Caco-2 (cell line): ENCODE results near the gene BCAS3. TPM values are rescaled to one million over a fixed set of nuclear protein-coding genes. Genes with fewer than 3 reads are reported as not detected.

ENCODE experiments used
- Bru-seq: library from RNA; stranded (reverse); fragments of 400-500 nt; gene quantifications from one replicate; lab custom pipeline; 2021; lab: Mats Ljungman, UMichigan
- BruChase-seq, 2 experiments: library from RNA; stranded (reverse); fragments of 400-500 nt; gene quantifications; one replicate each; lab custom pipeline; 2021; lab: Mats Ljungman, UMichigan
- BruUV-seq: library from RNA; stranded (reverse); fragments of 400-500 nt; replicated peaks from 2 replicates; lab custom pipeline; 2021; lab: Mats Ljungman, UMichigan
- CTCF ChIA-PET: fragments of 300-600 bp; sonication (Branson Sonifier 250); formaldehyde crosslinking; loops from one replicate; lab custom pipeline; 2022; ENCODE audit warnings: antibody characterized with exemption; lab: Charles Lee
- POLR2A ChIA-PET: fragments of 300-600 bp; sonication (Branson Sonifier 250); formaldehyde crosslinking; loops from one replicate; lab custom pipeline; 2022; ENCODE audit warnings: antibody characterized with exemption; lab: Charles Lee
- DNase-seq, 2 experiments: peaks; one replicate each; pipeline versions ENCODE4 v3.0.0 to v3.0.0-alpha.2; 2020 to 2022
- H3K27me3 ChIP-seq: replicated peaks from 2 replicates; pipeline ENCODE4 v1.6.0; 2011; ENCODE audit warnings: low read length; ENCODE audit not compliant: control insufficient read depth, insufficient read depth
- H3K36me3 ChIP-seq: 2 replicates; pipeline ENCODE4 v1.5.1; 2011; ENCODE audit warnings: low read length; ENCODE audit not compliant: control insufficient read depth, insufficient read depth
- H3K4me1 ChIP-seq: fragments of 250-450 bp; sonication (Bioruptor Pico); 2 replicates; pipeline ENCODE4 v1.5.1; 2020; ENCODE audit warnings: mild to moderate bottlenecking
- H3K4me3 ChIP-seq: 2 replicates; pipeline ENCODE4 v1.5.1; 2011; ENCODE audit warnings: low read depth, mild to moderate bottlenecking, control low read depth, low read length
- H3K9me3 ChIP-seq: fragments of 250-450 bp; sonication (Bioruptor Pico); 2 replicates; pipeline ENCODE4 v1.5.1; 2020; ENCODE audit warnings: mild to moderate bottlenecking, moderate library complexity
- H3K27ac Mint-ChIP-seq: one replicate; pipeline ENCODE4 v1.8.0; 2022; ENCODE audit warnings: mixed read lengths; ENCODE audit not compliant: unreplicated experiment
- H3K27me3 Mint-ChIP-seq: one replicate; pipeline ENCODE4 v1.8.0; 2022; ENCODE audit warnings: mixed read lengths; ENCODE audit not compliant: insufficient read depth, unreplicated experiment
- H3K36me3 Mint-ChIP-seq: one replicate; pipeline ENCODE4 v1.8.0; 2022; ENCODE audit warnings: mild to moderate bottlenecking, mixed read lengths; ENCODE audit not compliant: insufficient read depth, unreplicated experiment
- H3K4me1 Mint-ChIP-seq: one replicate; pipeline ENCODE4 v1.8.0; 2022; ENCODE audit warnings: low read depth, mixed read lengths; ENCODE audit not compliant: unreplicated experiment
- H3K4me3 Mint-ChIP-seq: one replicate; pipeline ENCODE4 v1.8.0; 2022; ENCODE audit warnings: mild to moderate bottlenecking, moderate library complexity, mixed read lengths; ENCODE audit not compliant: unreplicated experiment
- H3K9me3 Mint-ChIP-seq: one replicate; pipeline ENCODE4 v1.8.0; 2022; ENCODE audit warnings: mixed read lengths; ENCODE audit not compliant: unreplicated experiment
- intact Hi-C: fragments of 100-400 bp; cut with micrococcal nuclease; formaldehyde crosslinking; loops from one replicate; pipeline ENCODE4 v1.10.0; 2022; ENCODE audit not compliant: unreplicated experiment
- long read RNA-seq: library from polyadenylated mRNA; stranded (forward); transcript quantifications from one replicate; pipeline ENCODE4 v2.0.0, GENCODE V29; 2022
- total RNA-seq: library from RNA; stranded (reverse); gene quantifications from 2 replicates; pipeline ENCODE4 v1.2.3, GENCODE V29; 2022
- TF ChIP-seq, protein P1 (sequence below), 2 experiments: fragments of 200-600 bp in 1 of 2; IDR thresholded peaks; 1 replicate in 1 of 2; 2 replicates in 1 of 2; pipeline versions ENCODE4 v1.5.1 to v1.8.0; 2011 to 2022; ENCODE audit warnings: antibody characterized with exemption in 1 of 2, control low read depth in 1 of 2, inconsistent platforms in 1 of 2, low read depth in 1 of 2, low read length in 1 of 2, mild to moderate bottlenecking in 1 of 2, moderate library complexity in 1 of 2; ENCODE audit not compliant: insufficient read depth in 1 of 2, severe bottlenecking in 1 of 2, unreplicated experiment in 1 of 2

The BCAS3 gene
- total RNA-seq (35.6 and 44.1 TPM in 2 replicates), Bru-seq, nascent RNA (percentile 68 among the genes with signal in this experiment), BruChase-seq, experiment 1, labeled RNA remaining after a 2-hour chase (percentile 76 among the genes with signal in this experiment), BruChase-seq, experiment 2, labeled RNA remaining after a 6-hour chase (percentile 64 among the genes with signal in this experiment)
- long read RNA-seq, full-length matches to known transcripts = 12 of 25 reads
- long read RNA-seq, partial matches to known transcripts = 6 of 25 reads
- long read RNA-seq, other reads (novel, unspliced or antisense) = 7 of 25 reads

DNA sequence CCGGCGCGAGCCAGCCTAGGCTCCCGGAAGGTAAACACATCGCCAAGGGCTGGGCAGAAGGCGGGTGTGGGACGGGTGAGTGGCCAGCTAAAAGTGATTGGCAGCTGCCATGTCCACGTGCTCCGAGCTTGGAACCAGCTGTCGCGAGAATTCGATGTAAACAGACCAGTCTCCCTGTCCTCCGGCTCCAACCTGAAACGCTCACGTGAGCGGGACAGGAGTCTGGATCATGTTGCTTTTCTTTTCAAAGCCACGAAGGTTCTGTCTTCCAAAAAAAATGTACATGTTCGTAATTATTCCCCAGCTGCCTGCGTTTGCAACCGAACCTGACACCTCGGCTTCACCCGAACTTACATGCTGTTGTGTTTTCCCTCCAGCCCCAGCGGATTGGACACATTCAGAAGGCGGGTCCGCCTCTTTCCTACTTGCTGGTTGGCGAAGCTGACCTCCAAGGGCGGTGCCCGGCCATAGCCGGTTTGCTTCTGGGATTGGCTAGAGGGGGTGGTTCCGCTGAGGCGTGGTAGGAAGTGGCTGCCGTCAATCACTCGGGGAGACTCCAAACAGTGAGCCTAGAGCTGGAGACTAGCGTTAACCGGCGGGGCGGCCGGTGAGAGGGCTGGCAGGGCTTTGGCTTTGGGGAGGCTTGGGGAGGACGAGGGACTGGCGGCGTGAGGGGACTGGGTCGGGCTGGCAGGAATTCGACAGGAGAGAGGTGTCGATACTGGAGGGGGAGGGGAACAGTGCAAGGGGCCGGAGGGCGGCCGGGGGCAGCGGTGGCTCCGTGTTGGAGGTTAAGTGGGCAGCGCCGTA lies at the start of gene BCAS3:
Gene BCAS3, plus strand, starts transcription at position 544 of the 810 bp plus-strand sequence.
- Histone ChIP-seq H3K36me3 (no peaks in the 10 kb centered on the region), H3K4me1 (0 out of 2 replicates have a peak, but pooled peaks cover 3% of the 10 kb centered on the region), H3K9me3 (no peaks in the 10 kb centered on the region), H3K4me3 (peak within 1 kb of the TSS; percentile 88), H3K27me3 (no peaks in the 10 kb centered on the region)
- no TSS peak for BruUV-seq
- ChIA-PET CTCF (interaction anchor here (0.7 to 1.1 kb wide), 3 partner anchors 43 to 158 kb away, joined by 3 to 5 read pairs (median 3); no protein-coding TSS in a partner anchor), POLR2A (interaction anchor here (0.7 to 1.0 kb wide), 3 partner anchors 78 to 358 kb away, joined by 3 to 8 read pairs (median 3); partner anchors contain the start of gene PPM1D)
- H3K36me3 Mint-ChIP-seq = peaks cover 10% of the 10 kb centered on the region
- H3K9me3 Mint-ChIP-seq = no peaks in the 10 kb centered on the region
- peak within 1 kb of the TSS; percentile 95 for H3K27ac Mint-ChIP-seq
- intact Hi-C loops = loop anchor here (2.0 kb wide), 1 partner anchor 77 kb away; the partner anchor contains the start of gene PPM1D
- DNase-seq = peak; percentile 98 to 99
- H3K4me3 Mint-ChIP-seq = peak within 1 kb of the TSS; percentile 96
- TF ChIP-seq, protein P1, sequence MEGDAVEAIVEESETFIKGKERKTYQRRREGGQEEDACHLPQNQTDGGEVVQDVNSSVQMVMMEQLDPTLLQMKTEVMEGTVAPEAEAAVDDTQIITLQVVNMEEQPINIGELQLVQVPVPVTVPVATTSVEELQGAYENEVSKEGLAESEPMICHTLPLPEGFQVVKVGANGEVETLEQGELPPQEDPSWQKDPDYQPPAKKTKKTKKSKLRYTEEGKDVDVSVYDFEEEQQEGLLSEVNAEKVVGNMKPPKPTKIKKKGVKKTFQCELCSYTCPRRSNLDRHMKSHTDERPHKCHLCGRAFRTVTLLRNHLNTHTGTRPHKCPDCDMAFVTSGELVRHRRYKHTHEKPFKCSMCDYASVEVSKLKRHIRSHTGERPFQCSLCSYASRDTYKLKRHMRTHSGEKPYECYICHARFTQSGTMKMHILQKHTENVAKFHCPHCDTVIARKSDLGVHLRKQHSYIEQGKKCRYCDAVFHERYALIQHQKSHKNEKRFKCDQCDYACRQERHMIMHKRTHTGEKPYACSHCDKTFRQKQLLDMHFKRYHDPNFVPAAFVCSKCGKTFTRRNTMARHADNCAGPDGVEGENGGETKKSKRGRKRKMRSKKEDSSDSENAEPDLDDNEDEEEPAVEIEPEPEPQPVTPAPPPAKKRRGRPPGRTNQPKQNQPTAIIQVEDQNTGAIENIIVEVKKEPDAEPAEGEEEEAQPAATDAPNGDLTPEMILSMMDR (IDR thresholded peaks at IDR 0.05; ENCODE audit: insufficient read depth in 1 of 2, low read depth in 1 of 2, low read length in 1 of 2, severe bottlenecking in 1 of 2, unreplicated experiment in 1 of 2) = no peak
- peaks cover 14% of the 10 kb centered on the region for H3K4me1 Mint-ChIP-seq
- H3K27me3 Mint-ChIP-seq = no peaks in the 10 kb centered on the region

DNA sequence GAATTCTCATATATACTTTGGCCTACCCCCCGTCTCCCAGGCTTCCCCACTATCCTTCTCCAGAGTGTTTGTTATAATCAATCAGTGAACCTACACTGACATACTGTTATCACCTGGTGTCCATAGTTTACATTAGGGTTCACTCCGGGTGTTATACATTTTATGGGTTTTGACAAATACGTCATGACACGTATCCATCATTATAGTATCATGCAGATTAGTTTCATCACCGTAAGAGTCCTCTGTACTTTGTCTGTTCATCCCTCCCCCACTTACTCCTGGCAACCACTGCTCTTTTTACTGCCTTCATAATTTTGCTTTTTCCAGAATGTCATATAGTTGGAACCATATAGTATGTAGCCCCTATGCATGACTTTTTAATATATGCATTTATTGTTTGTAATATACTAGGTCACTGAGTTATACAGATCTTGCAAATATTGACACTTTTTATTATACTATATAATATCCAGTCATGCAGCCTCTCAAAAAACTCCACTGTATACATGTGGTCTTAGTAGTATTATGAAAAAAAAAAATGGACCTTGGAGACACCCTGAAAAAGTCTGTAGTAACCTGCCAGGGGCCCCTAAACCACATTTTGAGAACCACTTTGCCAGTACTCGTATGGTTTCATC lies 49.3 kb upstream of the BCAS3 start:
- Histone ChIP-seq H3K4me1 (no peaks in the 10 kb centered on the region), H3K4me3 (no peak overlapping the region), H3K27me3 (no peaks in the 10 kb centered on the region), H3K36me3 (no peaks in the 10 kb centered on the region; the same call in 1 of the 2 replicates), H3K9me3 (no peaks in the 10 kb centered on the region)
- intact Hi-C loops = no loop called here
- TF ChIP-seq, protein P1 (IDR thresholded peaks at IDR 0.05; ENCODE audit: insufficient read depth in 1 of 2, low read depth in 1 of 2, low read length in 1 of 2, severe bottlenecking in 1 of 2, unreplicated experiment in 1 of 2) = no peak
- no peak overlapping the region for H3K27ac Mint-ChIP-seq
- BruUV-seq = no TSS peak
- H3K4me3 Mint-ChIP-seq = no peak overlapping the region
- POLR2A ChIA-PET = no interaction called here
- CTCF ChIA-PET = interaction anchor here (0.7 to 1.1 kb wide), 2 partner anchors 27 to 486 kb away, joined by 3 read pairs; no protein-coding TSS in a partner anchor
- no peaks in the 10 kb centered on the region for H3K27me3 Mint-ChIP-seq
- H3K9me3 Mint-ChIP-seq = no peaks in the 10 kb centered on the region
- no peak for DNase-seq
- peaks cover 16% of the 10 kb centered on the region for H3K36me3 Mint-ChIP-seq
- H3K4me1 Mint-ChIP-seq = no peaks in the 10 kb centered on the region
